AG10803 (cell line): ENCODE measurements around the gene ATMIN.

Experiments
- DNase-seq: peaks from one replicate; pipeline ENCODE4 v3.0.0; 2010; ENCODE audit warnings: low read depth
- H3K4me3 ChIP-seq: 2 replicates; pipeline ENCODE4 v1.5.1; 2011; ENCODE audit warnings: mild to moderate bottlenecking, low read length, control low read depth
- TF ChIP-seq, protein P1 (sequence below): conservative IDR thresholded peaks from 2 replicates; pipeline ENCODE4 v1.5.1; 2011; ENCODE audit warnings: mild to moderate bottlenecking, low read length, control low read depth, inconsistent platforms

ATMIN gene

DNA sequence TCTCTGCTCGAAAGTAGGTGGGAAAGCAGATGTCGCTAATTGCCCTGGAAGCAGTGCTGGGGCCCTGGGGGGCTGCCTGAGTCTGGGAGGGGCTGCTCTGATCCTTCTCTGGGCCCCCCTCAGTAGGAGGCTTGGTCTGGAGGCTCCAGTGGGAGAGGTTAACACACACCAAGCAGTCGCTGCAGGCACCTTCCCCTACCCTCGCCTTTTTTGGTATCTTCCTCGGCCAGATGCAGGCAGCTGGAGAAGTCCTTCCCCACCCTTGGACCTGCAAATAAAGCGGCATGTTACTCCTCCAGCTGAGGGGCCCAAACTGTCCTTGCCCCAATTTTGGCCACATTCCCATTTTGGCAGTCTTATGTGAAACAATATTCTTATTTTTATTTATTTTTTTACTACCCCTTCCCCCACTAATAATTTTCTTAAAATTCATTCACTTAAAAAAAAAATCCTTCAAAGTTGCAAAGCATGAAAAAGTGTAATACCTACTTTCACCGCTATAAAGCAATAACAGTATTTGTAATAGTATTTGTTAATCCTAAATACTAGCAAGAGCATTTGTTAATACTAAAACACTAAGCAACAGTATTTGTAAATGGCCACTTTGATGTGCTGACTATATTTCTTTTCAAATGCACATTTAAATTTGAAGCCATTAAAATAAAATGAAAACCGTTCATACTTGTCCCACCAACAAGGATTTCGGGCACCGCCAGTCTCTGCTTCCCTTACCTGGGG, 26.4 kb downstream of the ATMIN start:
- no peak overlapping the region for H3K4me3 ChIP-seq
- TF ChIP-seq, protein P1, sequence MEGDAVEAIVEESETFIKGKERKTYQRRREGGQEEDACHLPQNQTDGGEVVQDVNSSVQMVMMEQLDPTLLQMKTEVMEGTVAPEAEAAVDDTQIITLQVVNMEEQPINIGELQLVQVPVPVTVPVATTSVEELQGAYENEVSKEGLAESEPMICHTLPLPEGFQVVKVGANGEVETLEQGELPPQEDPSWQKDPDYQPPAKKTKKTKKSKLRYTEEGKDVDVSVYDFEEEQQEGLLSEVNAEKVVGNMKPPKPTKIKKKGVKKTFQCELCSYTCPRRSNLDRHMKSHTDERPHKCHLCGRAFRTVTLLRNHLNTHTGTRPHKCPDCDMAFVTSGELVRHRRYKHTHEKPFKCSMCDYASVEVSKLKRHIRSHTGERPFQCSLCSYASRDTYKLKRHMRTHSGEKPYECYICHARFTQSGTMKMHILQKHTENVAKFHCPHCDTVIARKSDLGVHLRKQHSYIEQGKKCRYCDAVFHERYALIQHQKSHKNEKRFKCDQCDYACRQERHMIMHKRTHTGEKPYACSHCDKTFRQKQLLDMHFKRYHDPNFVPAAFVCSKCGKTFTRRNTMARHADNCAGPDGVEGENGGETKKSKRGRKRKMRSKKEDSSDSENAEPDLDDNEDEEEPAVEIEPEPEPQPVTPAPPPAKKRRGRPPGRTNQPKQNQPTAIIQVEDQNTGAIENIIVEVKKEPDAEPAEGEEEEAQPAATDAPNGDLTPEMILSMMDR: no peak
- DNase-seq: no peak

DNA sequence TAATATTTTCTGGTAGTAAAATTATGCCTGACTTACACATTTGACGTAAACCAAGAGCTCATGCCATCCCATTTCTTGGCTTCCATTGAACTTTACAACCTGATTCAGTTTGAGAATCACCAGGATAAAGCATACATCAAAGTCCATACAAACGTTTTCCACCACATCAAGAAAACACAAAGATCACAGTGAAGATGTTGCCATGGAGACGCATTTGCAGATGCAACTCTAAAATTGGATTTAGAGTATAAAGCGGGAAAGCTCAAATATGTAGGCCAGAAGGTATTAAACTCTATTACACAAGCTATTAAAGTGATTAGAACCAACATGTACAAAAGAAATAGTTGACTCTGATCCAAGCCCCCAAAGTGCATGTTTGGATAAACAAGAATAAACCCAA, 31.0 kb downstream of the ATMIN start:
- H3K4me3 ChIP-seq: no peak overlapping the region
- TF ChIP-seq, protein P1: no peak
- no peak for DNase-seq

DNA sequence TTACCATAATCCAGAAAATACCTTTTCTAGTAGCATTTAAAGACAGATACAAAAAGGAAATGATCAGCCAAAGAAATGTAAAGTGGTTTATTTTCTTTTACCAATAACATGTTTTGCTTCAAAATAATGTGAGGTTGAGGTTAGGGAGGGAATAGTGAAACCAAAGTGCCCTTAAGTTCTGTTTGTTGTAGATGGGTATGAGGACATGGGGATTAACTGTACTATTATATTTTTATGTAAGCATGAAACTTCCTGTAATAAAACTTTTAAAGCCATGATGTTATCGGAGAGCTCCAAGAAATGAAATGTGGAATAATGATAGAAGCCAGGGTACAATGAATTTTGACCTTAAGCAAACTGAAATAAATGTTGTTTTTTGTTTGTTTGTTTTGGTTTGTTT, 31.5 kb downstream of the ATMIN start:
- TF ChIP-seq, protein P1: no peak
- no peak overlapping the region for H3K4me3 ChIP-seq
- DNase-seq: no peak

DNA sequence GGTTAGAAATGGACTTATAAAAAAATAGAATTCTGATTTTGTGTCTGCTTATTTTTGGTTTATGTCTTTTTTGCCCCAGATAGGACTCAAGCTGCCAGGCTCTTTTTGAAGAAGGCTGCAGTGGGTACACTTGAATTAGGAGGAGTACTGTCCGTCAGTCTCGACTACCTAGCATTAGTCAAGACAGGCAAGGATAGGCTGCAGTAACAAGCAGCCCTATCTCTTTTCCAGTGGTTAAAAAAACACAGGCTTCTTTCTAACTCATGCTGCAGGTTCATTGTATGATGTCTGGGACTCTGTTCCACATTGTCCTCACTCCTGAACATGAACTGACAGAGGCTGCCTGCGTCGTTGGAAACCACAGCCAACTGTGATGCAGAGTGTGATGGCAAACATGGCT, 33.4 kb downstream of the ATMIN start:
- TF ChIP-seq, protein P1: no peak

DNA sequence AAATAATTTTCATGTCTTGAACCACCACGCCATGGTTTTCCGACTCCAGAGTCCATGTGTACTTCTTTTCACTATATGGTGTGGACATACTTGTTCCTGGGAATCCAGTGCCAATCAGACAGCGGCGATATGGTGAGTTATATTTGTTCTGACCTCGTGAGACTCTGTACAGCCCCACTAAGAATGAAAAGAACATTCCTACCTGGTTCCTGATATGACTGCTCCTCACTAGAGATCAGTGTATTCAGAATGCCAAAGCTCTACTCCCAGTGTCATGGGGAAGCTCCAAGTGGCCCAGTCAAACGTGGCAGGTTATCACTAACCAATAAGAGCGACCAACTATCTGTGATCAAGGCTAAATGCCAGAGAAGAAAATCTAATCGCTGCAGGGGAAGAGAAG, 35.3 kb downstream of the ATMIN start:
- TF ChIP-seq, protein P1: no peak
- H3K4me3 ChIP-seq: no peak overlapping the region
- DNase-seq: no peak

More for the DNA sequence above, 33.4 kb downstream of the ATMIN start:
- H3K4me3 ChIP-seq: no peak overlapping the region
- no peak for DNase-seq

DNA sequence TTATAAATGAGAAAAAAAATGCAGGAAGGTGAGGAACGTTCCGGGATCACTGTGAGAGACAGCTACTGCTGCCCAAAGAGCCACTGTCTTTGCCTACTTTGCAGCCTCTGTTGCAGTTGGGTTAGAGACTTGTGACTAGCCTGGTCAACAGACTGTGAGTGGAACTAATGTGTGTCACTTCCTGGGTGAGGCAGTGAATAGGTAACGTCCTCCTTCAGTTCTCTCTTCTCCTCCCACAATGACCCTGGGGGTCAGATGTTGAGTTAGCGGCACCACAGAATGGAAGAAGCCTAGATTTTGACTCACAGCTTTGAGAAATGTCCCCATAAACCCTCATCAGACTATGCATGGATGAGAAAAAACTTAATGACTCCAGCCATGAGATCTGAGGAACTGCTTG, 36.2 kb downstream of the ATMIN start:
- DNase-seq: no peak
- TF ChIP-seq, protein P1: no peak
- H3K4me3 ChIP-seq: no peak overlapping the region

DNA sequence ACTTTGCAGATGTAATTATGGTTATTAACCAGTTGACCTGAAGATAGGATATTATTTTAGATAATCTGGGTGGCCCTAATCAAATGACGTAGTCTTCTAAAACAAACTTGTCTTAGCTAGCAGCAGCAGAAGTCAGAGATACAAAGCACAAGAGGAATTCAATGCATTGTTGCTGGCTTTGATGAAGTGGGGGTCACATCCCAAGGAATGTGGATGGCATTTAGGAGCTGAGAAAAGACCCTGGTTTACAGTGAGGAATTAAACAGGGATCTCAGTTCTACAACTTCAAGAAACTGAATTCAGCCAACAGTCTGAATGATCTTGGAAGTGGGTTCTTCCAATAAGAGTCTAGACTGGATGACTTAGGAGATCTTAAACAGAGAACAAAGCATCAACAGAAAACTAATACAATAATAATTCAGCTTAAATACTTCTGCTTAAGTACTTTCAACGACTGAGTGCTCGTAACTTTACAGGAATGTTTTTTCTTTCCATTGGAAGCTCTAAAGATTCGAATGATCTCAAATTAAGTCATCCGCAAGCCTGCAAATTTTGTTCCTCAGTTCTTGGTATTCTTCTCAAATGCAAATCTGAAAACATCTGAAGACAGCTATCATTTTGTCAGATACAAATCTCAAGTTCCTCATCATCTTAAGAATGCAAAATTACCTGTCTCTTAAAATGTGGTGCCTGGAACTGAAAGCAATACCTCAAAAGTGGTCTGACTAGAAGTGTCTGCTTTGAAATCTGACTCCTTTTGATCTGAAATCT, 38.1 kb downstream of the ATMIN start:
- DNase-seq: no peak
- TF ChIP-seq, protein P1: no peak

More for the DNA sequence above, 38.1 kb downstream of the ATMIN start:
- no peak overlapping the region for H3K4me3 ChIP-seq
